DND-41 (cell line): Measurements from ENCODE around the gene SHFL.
A peak's percentile ranks its signal among the peaks of the same experiment; 100 is the strongest.

ENCODE experiments used
- ATAC-seq: fragments of 200-7000 bp; cut with Tn5 transposase; 3 replicates; pipeline ENCODE4 v1.9.1; 2021; ENCODE audit warnings: low read depth; ENCODE audit not compliant: insufficient read depth
- DNase-seq: peaks from one replicate; pipeline ENCODE4 v3.0.0-alpha.2; 2020
- H2AFZ ChIP-seq: 2 replicates; pipeline ENCODE4 v1.6.0; 2012; ENCODE audit warnings: low read depth, low read length
- H3K27ac ChIP-seq: 2 replicates; pipeline ENCODE4 v1.5.1; 2012; ENCODE audit warnings: low read length, inconsistent platforms
- H3K27me3 ChIP-seq: fragments of 200-600 bp; sonication (generic); 2 replicates; pipeline ENCODE4 v1.6.0; 2012; ENCODE audit warnings: low read length, mild to moderate bottlenecking, inconsistent platforms; ENCODE audit not compliant: insufficient read depth, poor library complexity
- H3K36me3 ChIP-seq: 2 replicates; pipeline ENCODE4 v1.5.1; 2012; ENCODE audit warnings: low read length, inconsistent platforms; ENCODE audit not compliant: insufficient read depth
- H3K4me1 ChIP-seq: 2 replicates; pipeline ENCODE4 v1.5.1; 2012; ENCODE audit warnings: mild to moderate bottlenecking, low read length; ENCODE audit not compliant: insufficient read depth
- H3K4me2 ChIP-seq: 2 replicates; pipeline ENCODE4 v1.6.0; 2012; ENCODE audit warnings: mild to moderate bottlenecking, moderate library complexity, low read length, inconsistent platforms; ENCODE audit not compliant: insufficient read depth
- H3K4me3 ChIP-seq, 2 experiments: fragments of 200-600 bp in 1 of 2; shearing (Covaris generic) in 1 of 2; 2 replicates each; pipeline ENCODE4 v1.5.1; 2012 to 2016; ENCODE audit warnings: inconsistent platforms in 2 of 2, low read length in 2 of 2, mild to moderate bottlenecking in 2 of 2, low read depth in 1 of 2, moderate library complexity in 1 of 2
- H3K79me2 ChIP-seq: 2 replicates; pipeline ENCODE4 v1.6.0; 2012; ENCODE audit warnings: low read length, inconsistent platforms; ENCODE audit not compliant: insufficient read depth
- H3K9ac ChIP-seq: 2 replicates; pipeline ENCODE4 v1.6.0; 2012; ENCODE audit warnings: low read depth, mild to moderate bottlenecking, inconsistent platforms, low read length, moderate library complexity
- H3K9me3 ChIP-seq: 2 replicates; pipeline ENCODE4 v1.5.1; 2012; ENCODE audit warnings: low read length, moderate library complexity, mild to moderate bottlenecking, inconsistent platforms; ENCODE audit not compliant: insufficient read depth, severe bottlenecking
- H4K20me1 ChIP-seq: 2 replicates; pipeline ENCODE4 v1.6.0; 2012; ENCODE audit warnings: low read length; ENCODE audit not compliant: insufficient read depth
- EZH2 ChIP-seq: IDR thresholded peaks from 3 replicates; pipeline ENCODE4 v1.6.1; 2012; ENCODE audit warnings: borderline replicate concordance, low read depth, mild to moderate bottlenecking, moderate library complexity, low read length, inconsistent platforms; ENCODE audit not compliant: severe bottlenecking
- TF ChIP-seq, protein P1 (sequence below): IDR thresholded peaks from 2 replicates; pipeline ENCODE4 v1.5.1; 2012; ENCODE audit warnings: borderline replicate concordance, low read length, moderate library complexity, mild to moderate bottlenecking; ENCODE audit not compliant: poor library complexity, severe bottlenecking; ENCODE audit errors: extremely low read depth

SHFL gene

DNA sequence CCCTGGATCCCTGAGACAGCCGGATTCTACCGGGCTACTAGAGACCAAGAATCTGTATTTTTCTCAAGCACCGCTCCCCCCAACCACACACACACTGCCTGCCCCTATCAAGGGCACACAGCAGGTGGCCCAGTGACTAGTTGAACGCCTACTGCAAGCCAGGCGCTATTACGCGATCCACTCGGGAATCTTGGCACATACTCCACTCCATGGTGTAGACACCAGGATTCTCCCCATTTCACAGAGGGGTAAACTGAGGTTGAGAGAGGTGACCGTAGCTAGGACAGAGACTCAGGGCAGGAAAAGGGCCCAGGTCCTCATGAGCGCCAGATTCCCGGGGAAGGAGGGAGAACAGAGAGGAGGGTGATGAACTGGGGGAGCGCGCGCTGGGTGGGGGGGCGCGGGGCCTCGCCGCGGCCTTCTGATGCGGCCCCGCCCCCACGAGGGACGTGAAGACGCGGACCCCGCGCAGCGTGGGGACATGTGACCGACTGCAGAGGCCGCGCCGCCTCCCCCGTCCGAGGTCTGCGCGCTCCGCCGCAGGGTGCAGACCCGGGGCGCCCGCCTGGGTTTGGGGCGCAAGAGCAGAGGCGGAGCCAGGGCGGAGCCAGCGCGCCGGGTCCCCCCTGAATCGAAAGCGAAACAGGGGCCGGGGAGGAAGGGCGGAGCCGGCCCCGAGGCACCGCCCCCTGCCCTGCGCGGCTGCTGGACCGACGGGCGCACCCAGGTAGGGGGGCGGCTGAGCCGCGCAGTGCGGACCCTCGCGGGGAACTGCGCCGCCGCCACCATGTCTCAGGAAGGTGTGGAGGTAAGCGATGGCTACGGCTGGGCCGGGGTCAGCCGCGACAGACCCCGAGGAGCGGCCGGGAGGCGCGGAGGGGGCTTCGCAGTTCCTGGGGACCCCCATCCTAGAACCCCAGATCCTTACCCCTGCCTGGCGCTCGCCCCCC, at the start of gene SHFL:
TSS of gene SHFL (plus strand) at position 677 of the 950 bp plus-strand sequence. CDS start at position 788, 111 bp downstream.
- no peaks in the 10 kb centered on the region for H3K9me3 ChIP-seq
- TF ChIP-seq EZH2 = no peak
- TF ChIP-seq, protein P1, sequence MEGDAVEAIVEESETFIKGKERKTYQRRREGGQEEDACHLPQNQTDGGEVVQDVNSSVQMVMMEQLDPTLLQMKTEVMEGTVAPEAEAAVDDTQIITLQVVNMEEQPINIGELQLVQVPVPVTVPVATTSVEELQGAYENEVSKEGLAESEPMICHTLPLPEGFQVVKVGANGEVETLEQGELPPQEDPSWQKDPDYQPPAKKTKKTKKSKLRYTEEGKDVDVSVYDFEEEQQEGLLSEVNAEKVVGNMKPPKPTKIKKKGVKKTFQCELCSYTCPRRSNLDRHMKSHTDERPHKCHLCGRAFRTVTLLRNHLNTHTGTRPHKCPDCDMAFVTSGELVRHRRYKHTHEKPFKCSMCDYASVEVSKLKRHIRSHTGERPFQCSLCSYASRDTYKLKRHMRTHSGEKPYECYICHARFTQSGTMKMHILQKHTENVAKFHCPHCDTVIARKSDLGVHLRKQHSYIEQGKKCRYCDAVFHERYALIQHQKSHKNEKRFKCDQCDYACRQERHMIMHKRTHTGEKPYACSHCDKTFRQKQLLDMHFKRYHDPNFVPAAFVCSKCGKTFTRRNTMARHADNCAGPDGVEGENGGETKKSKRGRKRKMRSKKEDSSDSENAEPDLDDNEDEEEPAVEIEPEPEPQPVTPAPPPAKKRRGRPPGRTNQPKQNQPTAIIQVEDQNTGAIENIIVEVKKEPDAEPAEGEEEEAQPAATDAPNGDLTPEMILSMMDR = no peak
- H3K27me3 ChIP-seq = no peaks in the 10 kb centered on the region
- H3K79me2 ChIP-seq = no peaks in the 10 kb centered on the region; the same call in 1 of the 2 replicates
- H3K9ac ChIP-seq = peak within 1 kb of the TSS; percentile 88
- ATAC-seq = peak; percentile 94
- H3K4me1 ChIP-seq = peaks cover 16% of the 10 kb centered on the region
- H3K4me3 ChIP-seq = peak within 1 kb of the TSS; percentile 86
- peak within 1 kb of the TSS; percentile 78 for H3K27ac ChIP-seq
- H3K4me2 ChIP-seq = peak within 1 kb of the TSS; percentile 95
- H3K36me3 ChIP-seq = peaks cover 5% of the 10 kb centered on the region; the same call in 1 of the 2 replicates
- H2AFZ ChIP-seq = peak within 1 kb of the TSS; percentile 89
- peak; percentile 86 for DNase-seq
- H4K20me1 ChIP-seq = no peaks in the 10 kb centered on the region

- DNase-seq = no peak
- H3K9ac ChIP-seq = no peak overlapping the region
- H3K9me3 ChIP-seq = peaks cover 3% of the 10 kb centered on the region
- no peak overlapping the region for H3K27ac ChIP-seq
- TF ChIP-seq EZH2 = no peak
- TF ChIP-seq, protein P1 = no peak
- H2AFZ ChIP-seq = no peak overlapping the region
- no peaks in the 10 kb centered on the region for H3K4me1 ChIP-seq
- no peak overlapping the region for H3K4me2 ChIP-seq
- H4K20me1 ChIP-seq = no peaks in the 10 kb centered on the region
- H3K4me3 ChIP-seq = no peak overlapping the region
- no peak for ATAC-seq
- no peaks in the 10 kb centered on the region for H3K79me2 ChIP-seq
- no peaks in the 10 kb centered on the region for H3K27me3 ChIP-seq
- H3K36me3 ChIP-seq = no peaks in the 10 kb centered on the region
Measured at GRCh38 chr19:10036601-10037071, 49.5 kb upstream of the SHFL start.

- H2AFZ ChIP-seq = no peak overlapping the region
- TF ChIP-seq, protein P1 = no peak
- no peak for TF ChIP-seq EZH2
- H3K36me3 ChIP-seq = no peaks in the 10 kb centered on the region
- peaks cover 10% of the 10 kb centered on the region for H3K9me3 ChIP-seq
- H4K20me1 ChIP-seq = no peaks in the 10 kb centered on the region
- no peak overlapping the region for H3K27ac ChIP-seq
- no peaks in the 10 kb centered on the region for H3K79me2 ChIP-seq
- no peak for ATAC-seq
- H3K4me3 ChIP-seq = no peak overlapping the region
- H3K4me2 ChIP-seq = no peak overlapping the region
- H3K4me1 ChIP-seq = no peaks in the 10 kb centered on the region
- no peak overlapping the region for H3K9ac ChIP-seq
- no peak for DNase-seq
- H3K27me3 ChIP-seq = no peaks in the 10 kb centered on the region
Measured at GRCh38 chr19:10037367-10037766, 48.8 kb upstream of the SHFL start.
